ENCODE measurements around the gene CATSPER1. TPM values are rescaled to one million over a fixed set of nuclear protein-coding genes. Genes with fewer than 3 reads are reported as not detected.

The CATSPER1 gene
- total RNA-seq, 6 experiments from 2014 or later, result 2.1 to 3.8 (median 2.7) TPM

DNA sequence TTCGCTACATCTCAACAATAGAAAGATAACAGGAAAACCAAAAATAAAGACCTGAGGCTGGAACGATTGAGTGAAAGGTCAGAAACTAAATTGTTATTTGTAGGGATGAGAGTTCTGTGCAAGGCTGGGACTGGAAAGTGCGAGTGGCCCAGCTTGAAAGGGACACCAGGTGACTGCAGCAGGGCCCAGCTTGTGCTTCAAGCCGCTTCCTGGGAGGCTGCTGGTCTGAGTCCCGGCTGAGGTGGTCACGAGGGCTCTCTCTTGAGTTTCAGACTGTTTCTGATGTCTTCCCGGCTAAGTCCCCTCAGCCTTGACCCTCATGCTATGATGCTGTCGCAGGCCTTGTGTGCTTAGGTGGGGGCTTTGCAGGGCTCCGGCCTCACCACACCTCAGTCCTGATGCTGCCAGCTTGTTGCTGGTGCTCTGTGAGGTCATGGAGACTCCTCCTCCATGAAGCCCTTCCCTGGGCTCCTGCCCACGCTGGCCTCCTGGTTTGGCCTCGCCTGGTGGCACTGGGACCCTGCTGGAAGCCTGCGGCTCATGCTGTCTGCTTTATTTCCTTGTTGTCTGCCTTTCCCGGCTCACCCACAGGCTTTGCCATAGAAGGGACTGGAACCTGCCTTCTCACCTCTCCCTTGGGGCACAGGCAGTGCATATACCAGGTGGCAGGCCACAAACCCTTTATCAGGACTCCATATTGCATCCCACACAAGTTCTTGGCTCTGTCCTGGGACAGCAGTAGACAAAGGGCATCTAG lies 20.0 kb downstream of the CATSPER1 start:
- no peaks in the 10 kb centered on the region for H3K9me3 Mint-ChIP-seq
- H3K27ac Mint-ChIP-seq, result no peak overlapping the region
- H3K27me3 Mint-ChIP-seq (ENCODE audit: insufficient read depth), result peaks cover 3% of the 10 kb centered on the region
- H3K4me1 Mint-ChIP-seq (ENCODE audit: low read depth), result peaks cover 12% of the 10 kb centered on the region
- H3K4me3 Mint-ChIP-seq, result no peak overlapping the region
- DNase-seq, result no peak
- H3K36me3 Mint-ChIP-seq (ENCODE audit: low read depth), result peaks cover 10% of the 10 kb centered on the region
- TF ChIP-seq, protein P1, sequence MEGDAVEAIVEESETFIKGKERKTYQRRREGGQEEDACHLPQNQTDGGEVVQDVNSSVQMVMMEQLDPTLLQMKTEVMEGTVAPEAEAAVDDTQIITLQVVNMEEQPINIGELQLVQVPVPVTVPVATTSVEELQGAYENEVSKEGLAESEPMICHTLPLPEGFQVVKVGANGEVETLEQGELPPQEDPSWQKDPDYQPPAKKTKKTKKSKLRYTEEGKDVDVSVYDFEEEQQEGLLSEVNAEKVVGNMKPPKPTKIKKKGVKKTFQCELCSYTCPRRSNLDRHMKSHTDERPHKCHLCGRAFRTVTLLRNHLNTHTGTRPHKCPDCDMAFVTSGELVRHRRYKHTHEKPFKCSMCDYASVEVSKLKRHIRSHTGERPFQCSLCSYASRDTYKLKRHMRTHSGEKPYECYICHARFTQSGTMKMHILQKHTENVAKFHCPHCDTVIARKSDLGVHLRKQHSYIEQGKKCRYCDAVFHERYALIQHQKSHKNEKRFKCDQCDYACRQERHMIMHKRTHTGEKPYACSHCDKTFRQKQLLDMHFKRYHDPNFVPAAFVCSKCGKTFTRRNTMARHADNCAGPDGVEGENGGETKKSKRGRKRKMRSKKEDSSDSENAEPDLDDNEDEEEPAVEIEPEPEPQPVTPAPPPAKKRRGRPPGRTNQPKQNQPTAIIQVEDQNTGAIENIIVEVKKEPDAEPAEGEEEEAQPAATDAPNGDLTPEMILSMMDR (IDR thresholded peaks at IDR 0.05), result no peak

DNA sequence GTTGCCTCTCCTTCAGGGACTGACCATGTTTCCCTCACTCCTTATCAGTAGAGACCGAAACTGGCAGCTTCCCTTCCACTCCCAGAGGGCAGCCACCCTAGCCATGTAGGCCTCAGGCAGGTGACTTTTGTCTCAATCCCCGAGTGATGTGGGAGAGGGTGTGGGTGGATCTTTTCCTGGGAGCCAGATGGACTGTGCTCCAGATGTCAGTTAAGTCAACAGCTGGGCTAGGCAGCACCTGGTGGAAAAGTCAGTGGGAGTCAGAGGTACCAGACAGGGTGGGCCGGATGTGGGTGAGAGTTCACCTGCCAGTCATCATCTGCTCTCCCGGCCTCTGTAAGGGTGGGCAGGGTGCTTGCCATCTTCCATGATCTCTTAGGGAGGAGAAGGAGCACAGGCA lies 22.1 kb downstream of the CATSPER1 start:
- Mint-ChIP-seq H3K4me3 (peak overlapping the region; percentile 28; the same call in 1 of the 2 replicates), H3K4me1 (ENCODE audit: low read depth) (peaks cover 24% of the 10 kb centered on the region), H3K9me3 (no peaks in the 10 kb centered on the region), H3K27ac (no peak overlapping the region), H3K27me3 (ENCODE audit: insufficient read depth) (peaks cover 3% of the 10 kb centered on the region), H3K36me3 (ENCODE audit: low read depth) (peaks cover 17% of the 10 kb centered on the region)
- DNase-seq, result no peak
- TF ChIP-seq, protein P1 (IDR thresholded peaks at IDR 0.05), result no peak

DNA sequence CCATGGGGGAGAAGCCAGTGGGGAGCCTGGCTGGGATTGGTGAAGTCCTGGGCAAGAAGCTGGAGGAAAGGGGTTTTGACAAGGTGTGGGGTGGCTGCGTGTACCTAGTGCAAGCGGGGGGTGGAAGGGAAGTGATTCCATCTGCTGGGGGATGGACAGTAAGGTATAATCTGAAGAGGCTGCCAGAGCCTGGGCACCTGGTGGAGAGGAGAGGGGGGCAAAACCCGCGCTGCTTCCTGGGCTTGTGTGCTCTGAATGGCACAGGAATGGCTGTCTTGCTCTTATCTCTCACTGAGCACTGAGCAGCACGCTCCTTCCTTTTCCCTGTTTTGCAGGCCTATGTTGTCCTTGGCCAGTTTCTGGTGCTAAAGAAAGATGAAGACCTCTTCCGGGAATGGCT lies 23.0 kb downstream of the CATSPER1 start:
- Mint-ChIP-seq H3K9me3 (no peaks in the 10 kb centered on the region), H3K4me1 (ENCODE audit: low read depth) (peaks cover 24% of the 10 kb centered on the region), H3K36me3 (ENCODE audit: low read depth) (peaks cover 26% of the 10 kb centered on the region), H3K4me3 (peak overlapping the region; percentile 100), H3K27me3 (ENCODE audit: insufficient read depth) (peaks cover 3% of the 10 kb centered on the region), H3K27ac (peak overlapping the region; percentile 72)
- DNase-seq, result no peak
- TF ChIP-seq, protein P1 (IDR thresholded peaks at IDR 0.05), result no peak

DNA sequence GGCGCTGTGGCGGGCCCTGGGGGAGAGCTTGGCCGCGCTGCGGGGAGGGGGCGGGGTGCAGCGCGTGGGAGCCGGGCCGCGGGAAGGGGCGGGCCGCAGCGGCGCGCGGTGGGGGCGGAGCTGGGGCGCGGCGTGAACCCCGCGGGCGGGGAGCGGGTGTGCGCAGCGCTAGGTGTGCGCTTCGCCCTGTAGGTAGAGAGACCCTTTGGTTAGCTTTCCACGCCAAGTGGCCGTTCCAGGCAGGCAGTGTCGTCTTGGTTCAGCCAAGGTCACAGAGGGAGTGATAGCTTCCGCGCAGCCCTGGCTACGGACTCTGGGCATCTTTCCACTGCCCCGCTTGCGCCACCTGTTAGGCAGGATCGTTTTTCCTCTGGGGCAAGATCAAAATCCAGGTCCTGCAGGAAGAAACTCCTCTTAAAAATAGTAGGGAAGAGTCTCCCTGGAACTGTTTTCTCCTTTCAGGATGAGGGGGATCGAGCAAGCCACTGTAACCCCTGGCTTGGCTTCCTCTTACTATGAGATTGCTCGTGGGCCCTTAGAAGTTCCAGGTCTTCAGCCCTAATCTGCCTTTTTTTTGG lies 23.5 kb downstream of the CATSPER1 start:
- H3K27ac Mint-ChIP-seq, result peak overlapping the region; percentile 98
- TF ChIP-seq, protein P1 (IDR thresholded peaks at IDR 0.05), result peak; percentile 25; the same call in 1 of the 2 replicates
- peaks cover 3% of the 10 kb centered on the region for H3K27me3 Mint-ChIP-seq (ENCODE audit: insufficient read depth)
- H3K4me1 Mint-ChIP-seq (ENCODE audit: low read depth), result peaks cover 24% of the 10 kb centered on the region
- no peaks in the 10 kb centered on the region for H3K9me3 Mint-ChIP-seq
- peak overlapping the region; percentile 100 for H3K4me3 Mint-ChIP-seq
- peak; percentile 21 for DNase-seq
- H3K36me3 Mint-ChIP-seq (ENCODE audit: low read depth), result peaks cover 29% of the 10 kb centered on the region

DNA sequence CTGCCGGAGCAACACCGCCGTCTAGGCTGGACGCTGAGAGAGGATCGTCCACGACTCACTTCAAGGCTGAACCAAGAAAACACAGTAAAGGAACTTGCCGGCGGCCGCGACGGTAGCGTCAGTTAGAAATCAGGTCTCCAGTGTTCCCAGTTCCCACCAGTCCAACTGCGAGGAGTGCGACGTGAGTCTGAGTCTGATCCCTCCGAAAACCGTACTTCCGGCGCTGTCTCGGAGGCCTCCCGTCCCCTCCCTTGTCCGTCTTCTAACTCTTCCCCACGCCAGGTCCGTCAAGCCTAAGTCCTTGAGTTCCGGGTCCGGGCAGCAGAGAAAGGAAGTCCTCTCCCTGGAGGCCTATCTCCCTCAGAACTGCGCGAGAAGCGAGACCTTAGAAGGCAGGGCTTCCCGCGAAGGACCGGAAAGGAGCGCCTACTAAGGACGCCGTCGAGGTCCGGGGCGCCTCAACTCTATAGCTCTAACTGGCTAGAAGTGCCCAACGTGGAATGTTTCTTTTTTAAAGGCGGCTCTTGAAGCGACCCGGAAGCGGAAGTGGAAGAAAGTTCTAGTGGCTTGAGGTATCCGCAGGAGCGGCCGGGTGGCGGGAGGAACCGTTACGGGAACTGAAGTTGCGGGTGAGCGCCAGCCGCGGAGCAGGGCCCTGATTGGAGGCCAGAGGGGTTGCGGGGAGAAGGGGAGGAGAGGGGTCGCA lies 24.2 kb downstream of the CATSPER1 start, which contains the start of the genes BANF1 and EIF1AD:
TSS of gene BANF1 (plus strand) at position 562 of the 706 bp plus-strand sequence. CDS start 748 bp downstream, outside the sequence.
TSS of gene EIF1AD (minus strand) at position 216 of the 706 bp plus-strand sequence. CDS start 1,768 bp downstream, outside the sequence.
- H3K27me3 Mint-ChIP-seq (ENCODE audit: insufficient read depth), result peaks cover 3% of the 10 kb centered on the region
- peak within 1 kb of the TSS; percentile 100 for H3K4me3 Mint-ChIP-seq
- H3K9me3 Mint-ChIP-seq, result no peaks in the 10 kb centered on the region
- TF ChIP-seq, protein P1 (IDR thresholded peaks at IDR 0.05), result no peak
- peak within 1 kb of the TSS; percentile 98 for H3K27ac Mint-ChIP-seq
- peaks cover 35% of the 10 kb centered on the region for H3K36me3 Mint-ChIP-seq (ENCODE audit: low read depth)
- H3K4me1 Mint-ChIP-seq (ENCODE audit: low read depth), result peaks cover 24% of the 10 kb centered on the region
- DNase-seq, result peak; percentile 96

Data from HFFc6 (cell line).